Mucosa of rectum (tissue), 2 donors: ENCODE data around the gene ASB1.

Experiments used
- H3K27ac ChIP-seq, 2 donors: one replicate each; pipeline ENCODE4 v1.7.0; 2013; ENCODE audit warnings: inconsistent platforms in 2 of 2, low read depth in 2 of 2, low read length in 2 of 2
- H3K27me3 ChIP-seq, 2 donors: one replicate each; pipeline ENCODE4 v1.7.0; 2013; ENCODE audit warnings: low read length in 2 of 2; ENCODE audit not compliant: control insufficient read depth in 2 of 2, insufficient read depth in 2 of 2
- H3K36me3 ChIP-seq, 2 donors: one replicate each; pipeline ENCODE4 v1.7.0; 2013; ENCODE audit warnings: low read length in 2 of 2; ENCODE audit not compliant: control insufficient read depth in 2 of 2, insufficient read depth in 2 of 2
- H3K4me1 ChIP-seq, 2 donors: one replicate each; pipeline ENCODE4 v1.7.0; 2013; ENCODE audit warnings: low read length in 2 of 2, mild to moderate bottlenecking in 1 of 2; ENCODE audit not compliant: control insufficient read depth in 2 of 2, insufficient read depth in 2 of 2
- H3K4me3 ChIP-seq, 2 donors: one replicate each; pipeline ENCODE4 v1.7.0; 2013; ENCODE audit warnings: low read length in 2 of 2
- H3K9ac ChIP-seq, 2 donors: one replicate each; pipeline ENCODE4 v1.7.0; 2013; ENCODE audit warnings: low read length in 2 of 2, low read depth in 1 of 2, mild to moderate bottlenecking in 1 of 2
- H3K9me3 ChIP-seq, 2 donors: one replicate each; pipeline ENCODE4 v1.7.0; 2013; ENCODE audit warnings: low read length in 2 of 2; ENCODE audit not compliant: control insufficient read depth in 2 of 2
- donor health status: healthy.
- donor health status: Normal muscosa, but diverticular disease.

The ASB1 gene

DNA sequence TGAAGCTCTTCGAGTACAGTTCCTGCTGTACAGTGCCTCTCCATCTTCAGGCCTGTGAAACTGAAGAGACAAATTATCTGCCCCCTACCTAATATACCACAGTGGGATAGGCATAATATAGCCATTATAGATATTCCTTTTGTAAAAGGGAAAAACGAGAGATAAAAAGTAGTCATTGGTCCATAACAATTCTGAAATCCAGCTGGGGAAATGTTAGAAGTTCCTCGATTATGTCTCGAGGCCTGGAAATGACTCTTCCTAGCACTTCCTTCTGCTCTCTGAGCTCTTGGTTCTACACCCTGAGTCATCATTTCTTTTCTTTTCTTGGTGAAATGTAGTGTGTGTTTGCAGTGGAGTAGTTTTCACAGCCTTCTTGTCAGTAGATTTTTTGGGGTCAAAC lies 51.5 kb downstream of the ASB1 start:
- Histone ChIP-seq H3K27me3 (no peaks in the 10 kb centered on the region), H3K4me1 (no peaks in the 10 kb centered on the region), H3K36me3 (no peaks in the 10 kb centered on the region), H3K9ac (no peak overlapping the region), H3K27ac (no peak overlapping the region), H3K4me3 (no peak overlapping the region), H3K9me3 (peaks cover 0 to 3% of the 10 kb centered on the region in 2 donors)

DNA sequence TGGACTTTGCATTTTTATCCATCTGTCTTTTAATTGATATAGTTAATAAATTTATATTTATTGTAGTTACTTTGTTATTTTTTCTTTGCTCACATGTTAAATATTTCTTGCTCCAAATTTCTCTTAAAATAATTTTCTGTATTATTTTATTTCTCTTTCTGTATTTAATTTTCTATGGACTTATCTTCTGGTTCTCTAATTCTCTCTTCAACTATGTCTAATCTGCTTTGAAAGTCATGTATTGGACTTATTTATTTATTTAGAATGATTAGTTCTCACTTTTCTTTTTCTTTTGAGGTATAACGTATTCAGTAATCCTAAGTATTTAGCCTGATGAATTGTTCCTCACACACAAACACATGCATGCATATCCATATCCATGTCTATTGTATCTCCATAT lies 53.1 kb downstream of the ASB1 start:
- H3K27me3 ChIP-seq: no peaks in the 10 kb centered on the region
- H3K27ac ChIP-seq: no peak overlapping the region
- no peaks in the 10 kb centered on the region for H3K4me1 ChIP-seq
- H3K36me3 ChIP-seq: no peaks in the 10 kb centered on the region
- H3K4me3 ChIP-seq: no peak overlapping the region
- no peak overlapping the region for H3K9ac ChIP-seq
- no peaks in the 10 kb centered on the region for H3K9me3 ChIP-seq

DNA sequence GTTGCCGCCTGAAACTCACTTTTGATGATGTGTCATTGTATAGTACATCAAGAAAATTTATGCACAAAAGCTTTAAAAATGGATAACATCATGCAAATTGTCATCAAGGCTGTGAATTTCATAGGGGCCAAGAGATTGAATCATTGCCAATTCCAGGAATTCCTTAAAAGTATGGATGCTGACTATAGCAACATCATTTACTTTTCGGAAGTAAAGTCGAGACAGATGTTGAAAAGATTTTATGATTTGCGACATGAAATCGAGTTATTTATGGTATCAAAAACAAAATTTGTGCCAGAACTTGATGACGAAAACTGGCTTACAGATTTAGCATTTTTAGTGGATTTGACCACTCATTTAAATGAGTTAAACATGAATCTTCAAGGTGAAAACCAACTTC lies 56.3 kb downstream of the ASB1 start:
- no peak overlapping the region for H3K9ac ChIP-seq
- H3K4me1 ChIP-seq: no peaks in the 10 kb centered on the region
- H3K4me3 ChIP-seq: no peak overlapping the region
- H3K27me3 ChIP-seq: no peaks in the 10 kb centered on the region
- no peaks in the 10 kb centered on the region for H3K9me3 ChIP-seq
- H3K27ac ChIP-seq: no peak overlapping the region
- H3K36me3 ChIP-seq: no peaks in the 10 kb centered on the region

DNA sequence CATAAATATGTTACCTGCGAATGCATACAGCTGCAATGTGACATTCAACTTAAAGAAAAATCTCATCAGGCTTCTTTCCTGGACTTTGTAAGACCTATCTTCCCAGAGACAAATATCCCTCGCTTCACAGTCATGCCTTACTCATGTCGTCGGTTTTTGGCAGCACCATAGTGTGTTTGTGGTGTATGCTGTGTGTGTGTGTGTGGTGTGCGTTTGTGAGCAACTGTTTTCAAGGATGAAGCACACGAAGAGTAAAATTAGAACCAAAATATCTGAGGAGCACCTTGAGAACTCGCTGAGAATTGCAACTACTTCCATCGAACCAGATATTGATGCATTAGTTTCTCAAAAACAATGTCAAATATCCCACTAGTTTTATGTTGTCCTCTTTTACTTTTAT lies 56.9 kb downstream of the ASB1 start:
- Histone ChIP-seq H3K36me3 (no peaks in the 10 kb centered on the region), H3K4me1 (no peaks in the 10 kb centered on the region), H3K27ac (no peak overlapping the region), H3K27me3 (no peaks in the 10 kb centered on the region), H3K9me3 (no peaks in the 10 kb centered on the region), H3K4me3 (no peak overlapping the region), H3K9ac (no peak overlapping the region)

DNA sequence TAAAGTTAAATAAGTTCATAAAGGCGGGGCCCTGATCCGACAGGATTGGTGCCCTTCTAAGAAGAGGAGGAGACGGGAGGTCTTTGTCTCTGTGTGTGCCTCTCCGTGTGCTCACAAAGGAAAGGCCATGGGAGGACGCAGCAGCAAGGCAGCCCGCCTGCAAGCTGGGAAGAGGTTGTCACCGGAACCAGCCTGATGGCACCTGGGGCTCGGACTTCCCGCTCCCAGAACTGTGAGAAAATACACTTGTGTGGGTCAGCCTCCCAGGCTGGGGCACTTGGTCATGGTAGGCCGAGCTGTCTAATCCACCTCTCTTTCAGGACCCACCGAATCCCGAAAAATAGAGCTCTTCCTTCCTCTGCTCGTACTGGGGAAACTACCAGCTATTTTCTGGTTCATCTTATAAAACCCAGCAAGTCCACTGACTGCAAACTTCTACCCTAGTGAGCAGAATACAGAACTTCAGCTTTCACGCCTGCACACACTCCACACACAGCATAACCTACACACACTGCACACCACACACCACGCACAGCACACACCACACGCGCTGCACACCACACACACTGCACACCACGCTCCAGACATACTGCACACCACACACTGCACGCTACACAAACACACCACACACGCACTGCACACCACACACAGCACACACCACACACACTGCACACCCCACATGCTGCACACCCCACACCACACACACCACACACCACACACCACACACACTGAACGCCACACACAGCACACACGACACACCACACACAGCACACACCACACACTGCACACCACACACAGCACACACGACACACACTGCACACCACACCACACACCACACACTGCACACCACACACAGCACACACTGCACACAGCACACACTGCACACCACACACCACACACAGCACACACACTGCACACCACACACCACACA lies 58.1 kb downstream of the ASB1 start:
- Histone ChIP-seq H3K36me3 (no peaks in the 10 kb centered on the region), H3K4me3 (no peak overlapping the region), H3K27ac (no peak overlapping the region), H3K27me3 (no peaks in the 10 kb centered on the region), H3K9ac (no peak overlapping the region), H3K9me3 (no peaks in the 10 kb centered on the region), H3K4me1 (no peaks in the 10 kb centered on the region)

DNA sequence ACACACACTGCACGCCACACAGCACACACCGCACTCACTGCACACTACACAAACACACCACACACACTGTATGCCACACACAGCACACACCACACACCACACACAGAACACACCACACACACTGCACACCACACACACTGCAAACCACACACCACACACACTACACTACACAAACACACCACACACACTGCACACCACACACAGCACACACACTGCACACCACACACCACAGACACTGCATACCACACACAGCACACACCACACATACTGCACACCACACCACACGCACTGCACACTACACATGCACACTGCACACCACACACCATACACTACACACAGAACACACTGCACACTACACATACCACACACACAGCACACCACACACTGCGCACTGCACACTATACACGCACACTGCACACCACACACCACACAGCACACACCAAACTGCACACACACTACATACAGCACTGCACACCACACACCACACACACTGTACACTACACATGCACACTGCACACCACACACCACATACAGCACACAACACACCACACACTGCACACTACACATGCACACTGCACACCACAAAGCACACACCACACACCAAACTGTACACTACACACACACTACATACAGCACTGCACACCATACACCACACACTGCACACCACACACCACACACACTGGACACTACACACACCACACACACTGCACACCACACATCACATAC lies 59.6 kb downstream of the ASB1 start:
- H3K9me3 ChIP-seq: no peaks in the 10 kb centered on the region
- H3K4me3 ChIP-seq: no peak overlapping the region
- H3K27ac ChIP-seq: no peak overlapping the region
- no peak overlapping the region for H3K9ac ChIP-seq
- no peaks in the 10 kb centered on the region for H3K27me3 ChIP-seq
- H3K4me1 ChIP-seq: no peaks in the 10 kb centered on the region
- H3K36me3 ChIP-seq: no peaks in the 10 kb centered on the region

DNA sequence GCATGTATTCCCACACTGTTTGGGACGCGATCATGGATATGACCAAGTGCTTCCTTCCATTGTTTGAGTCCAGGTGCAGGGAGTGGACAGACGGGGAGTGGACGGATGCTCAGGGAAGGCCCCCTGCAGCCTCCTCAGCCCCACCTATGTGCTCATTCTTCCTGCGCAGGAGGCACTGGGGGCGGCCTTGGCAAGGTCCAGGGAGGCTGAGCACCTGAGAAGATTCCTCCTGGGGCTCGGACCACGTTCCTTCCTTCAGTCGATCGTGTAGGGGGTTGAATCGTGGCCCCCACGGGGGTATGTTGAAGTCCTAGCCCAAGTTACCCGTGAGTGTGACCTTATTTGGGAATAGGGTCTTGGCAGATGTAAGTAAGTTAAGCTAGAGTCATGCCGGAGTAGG lies 60.4 kb downstream of the ASB1 start:
- Histone ChIP-seq H3K27ac (no peak overlapping the region), H3K36me3 (no peaks in the 10 kb centered on the region), H3K4me1 (no peaks in the 10 kb centered on the region), H3K9ac (no peak overlapping the region), H3K4me3 (no peak overlapping the region), H3K27me3 (no peaks in the 10 kb centered on the region), H3K9me3 (no peaks in the 10 kb centered on the region)

DNA sequence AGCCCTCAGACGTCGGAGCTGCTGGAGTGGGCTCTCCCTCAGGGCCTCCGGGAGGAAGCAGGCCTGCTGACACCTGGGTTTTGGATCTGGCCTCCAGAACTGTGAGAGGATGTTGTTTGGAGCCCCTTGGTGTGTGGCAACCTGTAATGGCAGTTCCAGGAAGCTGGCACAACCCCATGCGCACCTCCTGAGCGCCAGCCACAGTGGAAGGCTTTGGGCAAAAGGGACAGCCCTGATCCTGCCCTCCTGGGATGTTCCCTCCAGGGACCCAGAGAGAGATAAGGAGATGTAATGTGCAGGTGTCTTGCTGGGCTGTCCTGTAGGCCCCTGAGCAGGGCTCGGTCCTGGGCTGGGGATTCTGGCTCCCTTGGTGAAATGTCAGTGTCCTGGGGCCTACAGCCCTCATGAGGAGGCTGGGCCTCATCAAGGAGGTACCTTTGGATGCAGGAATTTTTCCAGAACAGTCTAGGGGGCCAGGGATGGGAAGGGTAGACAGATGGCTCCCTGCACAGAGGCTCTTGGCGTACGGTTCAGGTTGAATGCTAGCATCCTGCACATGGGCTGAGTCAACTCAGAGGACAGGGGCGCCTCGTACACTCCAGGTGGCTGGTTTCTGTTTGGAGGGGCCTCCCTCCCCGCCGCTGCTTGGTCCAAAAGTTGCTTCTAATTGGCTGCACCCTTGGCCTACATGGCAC lies 61.1 kb downstream of the ASB1 start:
- Histone ChIP-seq H3K27me3 (no peaks in the 10 kb centered on the region), H3K27ac (no peak overlapping the region), H3K4me1 (no peaks in the 10 kb centered on the region), H3K9ac (no peak overlapping the region), H3K4me3 (no peak overlapping the region), H3K9me3 (no peaks in the 10 kb centered on the region), H3K36me3 (no peaks in the 10 kb centered on the region)

DNA sequence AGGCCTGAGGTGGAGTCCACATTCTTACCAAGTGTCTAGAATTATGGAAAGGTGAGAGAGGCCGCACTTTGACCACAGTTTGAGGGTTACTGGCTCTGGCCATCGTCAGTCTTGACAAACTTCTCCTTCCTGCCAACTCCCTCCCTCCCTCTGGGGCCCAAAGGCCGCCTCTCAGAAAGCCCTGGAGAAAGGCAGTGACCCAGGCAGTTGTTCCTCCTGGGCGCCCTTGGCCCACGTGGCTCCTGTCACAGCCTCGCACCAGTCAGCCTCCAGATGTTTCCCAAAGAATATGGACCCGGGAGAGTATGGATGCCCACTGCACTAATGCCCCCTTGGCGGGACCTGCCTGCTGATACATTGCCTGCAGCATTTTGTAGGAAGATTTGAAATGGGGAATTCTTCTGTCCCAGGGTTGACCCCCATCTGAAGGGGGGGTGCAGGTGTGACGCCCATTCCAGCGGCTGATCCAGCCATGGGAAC lies 61.7 kb downstream of the ASB1 start:
- Histone ChIP-seq H3K27me3 (no peaks in the 10 kb centered on the region), H3K36me3 (no peaks in the 10 kb centered on the region), H3K9ac (no peak overlapping the region), H3K4me1 (no peaks in the 10 kb centered on the region), H3K27ac (no peak overlapping the region), H3K4me3 (no peak overlapping the region), H3K9me3 (no peaks in the 10 kb centered on the region)

DNA sequence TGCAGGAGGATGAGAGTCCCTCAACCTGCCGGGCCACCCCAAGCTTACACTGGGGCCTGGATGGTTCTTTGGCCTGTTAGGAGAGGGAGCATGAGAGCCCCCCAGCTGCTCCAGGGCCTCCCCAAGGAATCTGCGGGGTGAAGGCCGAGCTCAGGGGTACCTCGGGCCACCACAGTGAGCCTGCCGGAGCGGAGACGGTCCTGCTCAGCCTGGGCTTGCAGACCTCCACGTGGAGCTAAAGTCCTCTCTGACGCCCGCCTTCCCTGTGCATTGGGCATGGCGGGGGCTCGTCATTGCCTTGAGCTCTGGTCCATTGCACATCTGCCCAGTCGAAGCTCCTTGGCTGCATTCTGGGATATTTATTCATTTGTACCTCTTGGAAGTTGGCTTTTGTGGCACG lies 62.7 kb downstream of the ASB1 start:
- H3K36me3 ChIP-seq: no peaks in the 10 kb centered on the region
- no peak overlapping the region for H3K9ac ChIP-seq
- no peak overlapping the region for H3K4me3 ChIP-seq
- peaks cover 0 to 3% of the 10 kb centered on the region in 2 donors for H3K4me1 ChIP-seq
- no peak overlapping the region for H3K27ac ChIP-seq
- no peaks in the 10 kb centered on the region for H3K9me3 ChIP-seq
- H3K27me3 ChIP-seq: no peaks in the 10 kb centered on the region
